ENCODE results near the gene CPNE5. TPM values are rescaled to one million over a fixed set of nuclear protein-coding genes. Genes with fewer than 3 reads are reported as not detected.
"Not testable (repeated sequence)": the region's sequence is repeated elsewhere in the genome, so short reads cannot be mapped to it uniquely, and the experiment has no call there.

CPNE5 gene
- total RNA-seq, 2 experiments from 2014 or later, result 0.69 to 1.2 TPM

- no peaks in the 10 kb centered on the region for H3K9me3 Mint-ChIP-seq
- H3K4me1 Mint-ChIP-seq (ENCODE audit: low read depth), result no peaks in the 10 kb centered on the region
- ChIA-PET CTCF (interaction anchor here (1.0 to 3.9 kb wide), 4 partner anchors 35 to 93 kb away, joined by 3 to 12 read pairs (median 4); no protein-coding TSS in a partner anchor), POLR2A (no interaction called here)
- no peak overlapping the region for H3K4me3 Mint-ChIP-seq
- H3K27me3 Mint-ChIP-seq, result no peaks in the 10 kb centered on the region
- DNase-seq (no peak), ATAC-seq (no peak)
- intact Hi-C loops (cut with micrococcal nuclease), result no loop called here
- no peak for TF ChIP-seq CTCF (IDR thresholded peaks at IDR 0.05)
- no peaks in the 10 kb centered on the region for H3K36me3 Mint-ChIP-seq (ENCODE audit: low read depth)
- H3K27ac Mint-ChIP-seq, result no peak overlapping the region
Measured at GRCh38 chr6:36817176-36817817, 21.9 kb downstream of the CPNE5 start.

- H3K9me3 Mint-ChIP-seq, result no peaks in the 10 kb centered on the region
- H3K4me1 Mint-ChIP-seq (ENCODE audit: low read depth), result no peaks in the 10 kb centered on the region
- ATAC-seq (no peak), DNase-seq (no peak)
- CTCF ChIA-PET, result interaction anchor here (1.4 to 3.9 kb wide), 2 partner anchors 33 to 57 kb away, joined by 3 to 12 read pairs; no protein-coding TSS in a partner anchor
- TF ChIP-seq CTCF (IDR thresholded peaks at IDR 0.05), result no peak
- H3K36me3 Mint-ChIP-seq (ENCODE audit: low read depth), result no peaks in the 10 kb centered on the region
- intact Hi-C loops (cut with micrococcal nuclease), result no loop called here
- H3K4me3 Mint-ChIP-seq, result no peak overlapping the region
- H3K27ac Mint-ChIP-seq, result no peak overlapping the region
- no peaks in the 10 kb centered on the region for H3K27me3 Mint-ChIP-seq
- POLR2A ChIA-PET, result no interaction called here
Measured at GRCh38 chr6:36815962-36816735, 23.1 kb downstream of the CPNE5 start.

GRCh38 chr6:36814249-36814648, 25.0 kb downstream of the CPNE5 start:
- H3K9me3 Mint-ChIP-seq, result no peaks in the 10 kb centered on the region

GRCh38 chr6:36813526-36813925, 25.7 kb downstream of the CPNE5 start:
- Mint-ChIP-seq H3K27ac (no peak overlapping the region), H3K4me1 (ENCODE audit: low read depth) (no peaks in the 10 kb centered on the region), H3K9me3 (no peaks in the 10 kb centered on the region), H3K36me3 (ENCODE audit: low read depth) (no peaks in the 10 kb centered on the region), H3K4me3 (no peak overlapping the region), H3K27me3 (no peaks in the 10 kb centered on the region)
- no peak for ATAC-seq
- no peak for DNase-seq
- POLR2A ChIA-PET, result interaction anchor here (1.2 kb wide), 1 partner anchor 57 kb away, joined by 4 read pairs; no protein-coding TSS in a partner anchor
- CTCF ChIA-PET, result interaction anchor here (1.3 to 3.9 kb wide), 2 partner anchors 31 to 38 kb away, joined by 3 to 12 read pairs; no protein-coding TSS in a partner anchor
- intact Hi-C loops (cut with micrococcal nuclease), result no loop called here
- no peak for TF ChIP-seq CTCF (IDR thresholded peaks at IDR 0.05)

More at GRCh38 chr6:36814249-36814648, 25.0 kb downstream of the CPNE5 start:
- Mint-ChIP-seq H3K4me1 (ENCODE audit: low read depth) (no peaks in the 10 kb centered on the region), H3K27ac (no peak overlapping the region), H3K4me3 (no peak overlapping the region), H3K27me3 (no peaks in the 10 kb centered on the region), H3K36me3 (ENCODE audit: low read depth) (no peaks in the 10 kb centered on the region)
- ChIA-PET CTCF (interaction anchor here (1.3 to 3.9 kb wide), 2 partner anchors 31 to 37 kb away, joined by 3 to 12 read pairs; no protein-coding TSS in a partner anchor), POLR2A (interaction anchor here (1.0 kb wide), 1 partner anchor 12 kb away, joined by 4 read pairs; no protein-coding TSS in a partner anchor)
- intact Hi-C loops (cut with micrococcal nuclease), result no loop called here
- ATAC-seq, result no peak
- DNase-seq, result no peak
- TF ChIP-seq CTCF (IDR thresholded peaks at IDR 0.05), result no peak

GRCh38 chr6:36813047-36813446, 26.2 kb downstream of the CPNE5 start:
- H3K27ac Mint-ChIP-seq; intact Hi-C loops (cut with micrococcal nuclease); H3K4me1 Mint-ChIP-seq (ENCODE audit: low read depth); DNase-seq; ATAC-seq; H3K36me3 Mint-ChIP-seq (ENCODE audit: low read depth); H3K9me3 Mint-ChIP-seq; H3K27me3 Mint-ChIP-seq; H3K4me3 Mint-ChIP-seq: not testable (repeated sequence)
- ChIA-PET POLR2A (interaction anchor here (1.2 kb wide), 1 partner anchor 57 kb away, joined by 4 read pairs; no protein-coding TSS in a partner anchor), CTCF (interaction anchor here (1.3 kb wide), 1 partner anchor 38 kb away, joined by 3 read pairs; no protein-coding TSS in a partner anchor)
